EL (cell line): ENCODE data around the gene MAP3K14.
"Not testable (repeated sequence)": the region's sequence is repeated elsewhere in the genome, so short reads cannot be mapped to it uniquely, and the experiment has no call there.

Experiments used
- DNase-seq: peaks from one replicate; pipeline ENCODE4 v3.0.0-alpha.2; 2016

The MAP3K14 gene

GRCh38 chr17:45316434-45317110 lies at the start of gene MAP3K14:
MAP3K14 (minus strand) TSS chr17:45317020; CDS start chr17:45290745, 26,275 bp downstream.
- DNase-seq: peak; percentile 71

- DNase-seq: no peak
These were observed 49.2 kb upstream of the MAP3K14 start for GRCh38 chr17:45366049-45366448.

GRCh38 chr17:45364531-45365390 lies 47.9 kb upstream of the MAP3K14 start:
- no peak for DNase-seq

GRCh38 chr17:45363498-45363897 lies 46.7 kb upstream of the MAP3K14 start:
- DNase-seq: no peak

- no peak for DNase-seq
These were observed 45.2 kb upstream of the MAP3K14 start for GRCh38 chr17:45361976-45362375.

GRCh38 chr17:45361451-45361850 lies 44.6 kb upstream of the MAP3K14 start:
- DNase-seq: no peak

- DNase-seq: no peak
These were observed 40.7 kb upstream of the MAP3K14 start for GRCh38 chr17:45357364-45357997.

- peak; percentile 32 for DNase-seq
These were observed 38.3 kb upstream of the MAP3K14 start for GRCh38 chr17:45355087-45355486.

- DNase-seq: no peak
These were observed 36.2 kb upstream of the MAP3K14 start for GRCh38 chr17:45353043-45353442.

- no peak for DNase-seq
These were observed 35.0 kb upstream of the MAP3K14 start for GRCh38 chr17:45351831-45352230.

- DNase-seq: no peak
These were observed 30.6 kb upstream of the MAP3K14 start for GRCh38 chr17:45347444-45347843.

- no peak for DNase-seq
These were observed 29.6 kb upstream of the MAP3K14 start for GRCh38 chr17:45346216-45347015.

- peak; percentile 88 for DNase-seq
These were observed 28.9 kb upstream of the MAP3K14 start for GRCh38 chr17:45345554-45346215.

- DNase-seq: no peak
These were observed 28.4 kb upstream of the MAP3K14 start for GRCh38 chr17:45345246-45345553.

- DNase-seq: not testable (repeated sequence)
These were observed 27.3 kb upstream of the MAP3K14 start for GRCh38 chr17:45343967-45344664.

GRCh38 chr17:45342871-45343526 lies 26.2 kb upstream of the MAP3K14 start:
- DNase-seq: no peak

- no peak for DNase-seq
These were observed 25.5 kb upstream of the MAP3K14 start for GRCh38 chr17:45342306-45342705.

GRCh38 chr17:45341533-45342158 lies 24.8 kb upstream of the MAP3K14 start:
- DNase-seq: peak; percentile 99

- DNase-seq: no peak
These were observed 23.1 kb upstream of the MAP3K14 start for GRCh38 chr17:45339646-45340605.
